ENCODE measurements around the gene VPS41.

VPS41 gene

GRCh38 chr7:38905056-38905759 is 3.8 kb downstream of the VPS41 start:
- no peak for DNase-seq

GRCh38 chr7:38903057-38903456 is 5.9 kb downstream of the VPS41 start:
- peak; percentile 5 for DNase-seq

- DNase-seq, result peak; percentile 8
These were observed 6.5 kb downstream of the VPS41 start for GRCh38 chr7:38902449-38902848.

- no peak for DNase-seq
These were observed 15.9 kb downstream of the VPS41 start for GRCh38 chr7:38893061-38893460.

- DNase-seq, result no peak
These were observed 18.4 kb downstream of the VPS41 start for GRCh38 chr7:38890597-38890996.

GRCh38 chr7:38889872-38890432 is 19.0 kb downstream of the VPS41 start:
- no peak for DNase-seq

- DNase-seq, result no peak
These were observed 19.9 kb downstream of the VPS41 start for GRCh38 chr7:38889079-38889478.

- no peak for DNase-seq
These were observed 22.7 kb downstream of the VPS41 start for GRCh38 chr7:38886265-38886664.

GRCh38 chr7:38883706-38884105 is 25.3 kb downstream of the VPS41 start:
- no peak for DNase-seq

GRCh38 chr7:38881947-38882684 is 26.9 kb downstream of the VPS41 start:
- no peak for DNase-seq

- DNase-seq, result peak; percentile 18
These were observed 28.0 kb downstream of the VPS41 start for GRCh38 chr7:38881015-38881414.

- peak; percentile 41 for DNase-seq
These were observed 28.5 kb downstream of the VPS41 start for GRCh38 chr7:38880454-38880853.

- no peak for DNase-seq
These were observed 29.0 kb downstream of the VPS41 start for GRCh38 chr7:38880035-38880434.

GRCh38 chr7:38878694-38879457 is 30.1 kb downstream of the VPS41 start:
- no peak for DNase-seq

GRCh38 chr7:38873433-38873832 is 35.6 kb downstream of the VPS41 start:
- DNase-seq, result no peak

GRCh38 chr7:38872202-38872601 is 36.8 kb downstream of the VPS41 start:
- no peak for DNase-seq

- no peak for DNase-seq
These were observed 38.8 kb downstream of the VPS41 start for GRCh38 chr7:38870147-38870546.

- no peak for DNase-seq
These were observed 45.2 kb downstream of the VPS41 start for GRCh38 chr7:38863601-38864291.

- DNase-seq, result no peak
These were observed 46.3 kb downstream of the VPS41 start for GRCh38 chr7:38862666-38863065.

GRCh38 chr7:38858259-38858884 is 50.6 kb downstream of the VPS41 start:
- no peak for DNase-seq

- DNase-seq, result no peak
These were observed 53.1 kb downstream of the VPS41 start for GRCh38 chr7:38855867-38856266.

GRCh38 chr7:38855386-38855785 is 53.6 kb downstream of the VPS41 start:
- no peak for DNase-seq
